Brain microvascular endothelial cell (primary cell): Measurements from ENCODE around the gene RIC8A.
"Not testable (repeated sequence)": the region's sequence is repeated elsewhere in the genome, so short reads cannot be mapped to it uniquely, and the experiment has no call there.

Experiments
- DNase-seq: peaks from one replicate; pipeline ENCODE4 v3.0.0-alpha.2; 2020
- H3K27ac ChIP-seq: fragments of 250-450 bp; sonication (Bioruptor Pico); 2 replicates; pipeline ENCODE4 v1.5.1; 2020; ENCODE audit warnings: mild to moderate bottlenecking, moderate library complexity
- H3K27me3 ChIP-seq: fragments of 250-450 bp; sonication (Bioruptor Pico); replicated peaks from 2 replicates; pipeline ENCODE4 v1.5.1; 2020; ENCODE audit warnings: mild to moderate bottlenecking
- H3K36me3 ChIP-seq: fragments of 250-450 bp; sonication (Bioruptor Pico); replicated peaks from 2 replicates; pipeline ENCODE4 v1.5.1; 2020; ENCODE audit warnings: mild to moderate bottlenecking
- H3K4me3 ChIP-seq: 2 replicates; pipeline ENCODE4 v1.5.1; 2011; ENCODE audit warnings: low read depth, mild to moderate bottlenecking, control low read depth, low read length, moderate library complexity
- in situ Hi-C: cut with HindIII; loops from 2 replicates; pipeline ENCODE4 v1.10.0; 2017; ENCODE audit warnings: low sequenced_read_pairs, low pct_ligation_motif_present
- TF ChIP-seq, protein P1 (sequence below): IDR thresholded peaks from 2 replicates; pipeline ENCODE4 v1.5.1; 2011; ENCODE audit warnings: low read depth, mild to moderate bottlenecking, moderate library complexity, low read length, control low read depth, inconsistent platforms; ENCODE audit errors: missing control alignments

The RIC8A gene

DNA sequence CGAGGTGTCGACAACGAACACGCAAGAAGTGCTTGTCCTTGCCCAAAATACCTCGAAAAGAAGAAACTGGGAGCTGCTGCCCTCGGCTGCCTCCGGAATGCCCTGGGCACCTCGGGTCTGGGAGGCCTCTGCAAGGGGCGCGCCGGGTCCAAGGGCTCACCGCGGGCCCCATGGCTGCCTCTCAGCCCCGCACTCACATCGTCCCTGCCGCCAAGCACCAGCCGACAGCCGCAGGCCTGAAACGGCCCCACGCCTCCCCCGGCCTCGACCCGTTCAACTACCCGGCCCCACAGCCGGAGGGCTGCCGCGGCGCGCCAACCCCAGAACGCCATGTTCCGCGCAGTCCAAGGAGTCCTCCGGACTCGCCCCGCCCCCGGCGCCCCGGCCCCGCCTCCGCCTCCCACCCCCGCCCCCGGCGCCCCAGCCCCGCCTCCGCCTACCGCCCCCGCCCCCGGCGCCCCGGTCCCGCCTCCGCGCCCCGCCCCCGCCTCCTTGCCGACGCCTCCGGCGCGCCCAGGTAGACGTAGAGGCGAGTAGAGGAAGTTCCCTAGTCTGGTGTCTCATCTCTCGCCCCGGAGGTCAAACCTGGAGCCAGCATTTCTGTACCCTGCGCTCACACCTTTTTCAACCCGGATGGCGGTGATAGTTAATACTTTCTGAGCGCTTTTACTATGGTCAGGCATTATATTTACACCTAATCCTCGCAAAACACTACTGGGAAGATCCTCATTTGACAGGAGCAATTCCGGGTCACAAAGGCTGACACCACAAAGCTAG lies 28.7 kb downstream of the RIC8A start, which contains the start of gene SIRT3:
SIRT3 (minus strand) TSS at position 346 of the 777 bp plus-strand sequence; CDS start at position 332, 14 bp downstream.
- in situ Hi-C loops = no loop called here
- no peaks in the 10 kb centered on the region for H3K27me3 ChIP-seq
- peak within 1 kb of the TSS; percentile 93 for H3K4me3 ChIP-seq
- TF ChIP-seq, protein P1, sequence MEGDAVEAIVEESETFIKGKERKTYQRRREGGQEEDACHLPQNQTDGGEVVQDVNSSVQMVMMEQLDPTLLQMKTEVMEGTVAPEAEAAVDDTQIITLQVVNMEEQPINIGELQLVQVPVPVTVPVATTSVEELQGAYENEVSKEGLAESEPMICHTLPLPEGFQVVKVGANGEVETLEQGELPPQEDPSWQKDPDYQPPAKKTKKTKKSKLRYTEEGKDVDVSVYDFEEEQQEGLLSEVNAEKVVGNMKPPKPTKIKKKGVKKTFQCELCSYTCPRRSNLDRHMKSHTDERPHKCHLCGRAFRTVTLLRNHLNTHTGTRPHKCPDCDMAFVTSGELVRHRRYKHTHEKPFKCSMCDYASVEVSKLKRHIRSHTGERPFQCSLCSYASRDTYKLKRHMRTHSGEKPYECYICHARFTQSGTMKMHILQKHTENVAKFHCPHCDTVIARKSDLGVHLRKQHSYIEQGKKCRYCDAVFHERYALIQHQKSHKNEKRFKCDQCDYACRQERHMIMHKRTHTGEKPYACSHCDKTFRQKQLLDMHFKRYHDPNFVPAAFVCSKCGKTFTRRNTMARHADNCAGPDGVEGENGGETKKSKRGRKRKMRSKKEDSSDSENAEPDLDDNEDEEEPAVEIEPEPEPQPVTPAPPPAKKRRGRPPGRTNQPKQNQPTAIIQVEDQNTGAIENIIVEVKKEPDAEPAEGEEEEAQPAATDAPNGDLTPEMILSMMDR = peak; percentile 6
- H3K27ac ChIP-seq = peak within 1 kb of the TSS; percentile 82
- DNase-seq = peak; percentile 60
- peaks cover 5% of the 10 kb centered on the region for H3K36me3 ChIP-seq

DNA sequence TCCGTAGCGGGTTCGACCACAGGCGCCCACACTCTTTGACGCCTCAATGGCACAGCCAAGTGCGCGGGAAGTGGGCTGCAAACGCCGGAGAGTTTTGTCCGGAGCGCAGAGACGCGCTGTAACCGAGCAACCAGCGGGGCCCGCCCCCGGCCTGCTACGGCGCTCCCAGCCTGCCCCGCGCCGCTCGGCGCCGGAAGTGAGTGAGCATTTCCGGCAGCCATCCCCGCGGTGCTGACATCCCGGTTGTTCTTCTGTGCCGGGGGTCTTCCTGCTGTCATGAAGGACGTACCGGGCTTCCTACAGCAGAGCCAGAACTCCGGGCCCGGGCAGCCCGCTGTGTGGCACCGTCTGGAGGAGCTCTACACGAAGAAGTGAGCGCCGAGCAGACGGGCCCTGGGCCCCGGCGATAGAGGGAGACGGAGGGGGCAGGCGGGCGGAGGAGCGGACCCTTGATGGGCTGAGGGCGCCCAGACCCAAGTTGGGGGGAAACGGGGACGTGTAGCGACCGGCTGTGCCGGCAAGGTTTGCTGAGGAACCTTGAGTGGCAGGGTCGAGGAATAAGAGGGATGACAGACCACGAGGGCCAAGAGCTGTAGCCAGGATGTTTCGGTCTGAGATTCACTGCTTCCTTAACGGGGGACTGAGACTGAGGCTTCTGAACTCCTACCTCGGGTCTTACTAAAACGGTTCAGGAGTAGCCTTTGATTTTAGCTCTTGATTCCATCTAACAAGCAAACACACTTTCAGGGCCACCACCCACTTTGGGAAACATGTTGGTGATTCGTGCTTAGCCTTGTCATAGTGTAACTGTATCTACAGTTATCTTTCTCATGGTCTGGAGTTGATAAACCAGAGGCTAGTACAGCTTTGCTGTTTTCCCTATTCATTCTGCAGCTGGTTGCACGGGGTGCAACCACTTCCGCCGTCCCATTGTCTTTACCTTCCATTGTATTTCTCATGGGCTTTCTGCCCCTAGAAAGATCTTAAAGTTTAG lies 29.6 kb downstream of the RIC8A start, which contains the start of gene PSMD13:
PSMD13 (plus strand) TSS at position 203 of the 994 bp plus-strand sequence; CDS start at position 277, 74 bp downstream.
- peak; percentile 83 for DNase-seq
- H3K36me3 ChIP-seq = peaks cover 7% of the 10 kb centered on the region
- in situ Hi-C loops = no loop called here
- H3K27me3 ChIP-seq = no peaks in the 10 kb centered on the region
- peak within 1 kb of the TSS; percentile 82 for H3K27ac ChIP-seq
- peak within 1 kb of the TSS; percentile 93 for H3K4me3 ChIP-seq
- TF ChIP-seq, protein P1 = no peak

DNA sequence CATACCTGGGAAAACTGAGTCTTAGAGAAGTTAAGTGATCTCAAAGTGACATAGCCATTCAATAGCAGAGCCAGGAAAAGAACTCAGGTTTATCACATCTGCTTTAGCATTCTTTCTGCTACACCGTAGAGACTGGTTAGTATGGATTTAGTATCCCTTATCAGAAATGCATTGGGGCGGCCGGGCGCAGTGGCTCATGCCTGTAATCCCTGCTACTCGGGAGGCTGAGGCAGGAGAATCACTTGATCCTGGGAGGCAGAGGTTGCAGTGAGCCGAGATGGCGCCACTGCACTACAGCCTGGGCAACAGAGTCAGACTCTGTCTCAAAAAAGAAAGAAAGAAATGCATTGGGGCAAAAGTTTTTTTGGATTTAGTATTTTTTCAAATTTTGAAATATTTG lies 30.8 kb downstream of the RIC8A start:
- H3K36me3 ChIP-seq = peaks cover 13% of the 10 kb centered on the region
- H3K27ac ChIP-seq, H3K4me3 ChIP-seq, H3K27me3 ChIP-seq, in situ Hi-C loops, DNase-seq: not testable (repeated sequence)

DNA sequence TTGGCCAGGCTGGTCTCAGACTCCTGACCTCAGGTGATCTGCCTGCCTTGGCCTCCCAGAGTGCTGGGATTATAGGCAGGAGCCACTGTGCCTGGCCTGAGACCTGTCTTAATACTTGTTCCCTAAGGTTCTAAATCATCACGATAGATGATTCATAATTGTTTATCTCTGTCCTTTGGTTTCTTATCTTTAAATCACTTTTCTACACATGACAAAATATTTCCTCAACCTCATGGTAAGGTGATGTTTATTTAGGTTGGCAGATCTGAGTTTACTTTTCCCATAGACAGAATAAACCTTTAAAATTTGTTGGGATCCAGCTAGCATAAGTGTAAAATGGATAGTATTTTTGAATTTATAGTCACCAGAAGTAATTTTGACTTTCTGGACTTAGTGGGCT lies 32.8 kb downstream of the RIC8A start:
- Histone ChIP-seq H3K36me3 (peaks cover 23% of the 10 kb centered on the region), H3K27me3 (no peaks in the 10 kb centered on the region), H3K4me3 (no peak overlapping the region), H3K27ac (no peak overlapping the region)
- in situ Hi-C loops = no loop called here
- TF ChIP-seq, protein P1 = no peak
- no peak for DNase-seq

DNA sequence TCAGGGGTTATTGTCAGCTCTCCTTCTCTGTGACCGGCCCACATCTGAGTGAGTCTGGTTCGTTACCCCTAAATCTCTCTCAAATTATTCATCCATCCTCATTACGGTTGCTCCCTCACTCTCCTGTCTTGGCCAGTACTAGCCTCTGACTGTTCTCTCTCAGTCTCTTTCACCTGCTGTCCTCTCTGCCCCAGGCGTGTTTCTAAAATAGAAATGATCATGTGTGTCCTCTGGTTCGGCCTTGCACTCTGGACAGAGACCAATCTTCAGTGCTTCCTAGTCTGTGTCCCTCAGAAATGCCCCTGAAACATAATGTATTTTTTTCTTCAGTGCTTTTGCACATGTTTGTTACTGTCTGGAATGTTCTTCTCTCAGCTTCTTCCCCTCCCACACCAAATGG lies 34.1 kb downstream of the RIC8A start:
- H3K27me3 ChIP-seq = no peaks in the 10 kb centered on the region
- peaks cover 32% of the 10 kb centered on the region for H3K36me3 ChIP-seq
- H3K4me3 ChIP-seq = no peak overlapping the region
- TF ChIP-seq, protein P1 = no peak
- no peak overlapping the region for H3K27ac ChIP-seq
- no peak for DNase-seq
- in situ Hi-C loops = no loop called here

DNA sequence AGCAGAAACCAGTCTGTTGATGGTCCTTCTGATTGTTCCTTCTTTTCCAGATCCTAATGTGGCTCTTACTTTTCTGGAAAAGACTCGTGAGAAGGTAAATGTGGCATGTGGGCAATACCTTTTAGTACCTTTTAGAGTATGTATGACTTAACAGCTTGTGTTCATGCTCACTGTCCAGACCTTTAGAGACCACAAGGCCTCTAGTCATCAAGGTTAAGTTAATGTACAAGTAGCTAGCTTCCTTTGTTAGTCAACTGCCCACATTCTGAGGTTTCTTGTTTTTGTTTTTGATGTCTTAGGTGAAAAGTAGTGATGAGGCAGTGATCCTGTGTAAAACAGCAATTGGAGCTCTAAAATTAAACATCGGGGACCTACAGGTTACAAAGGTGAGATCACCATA lies 36.9 kb downstream of the RIC8A start:
- Histone ChIP-seq H3K27me3 (no peaks in the 10 kb centered on the region), H3K36me3 (peaks cover 45% of the 10 kb centered on the region), H3K27ac (no peak overlapping the region), H3K4me3 (no peak overlapping the region)
- no peak for DNase-seq
- TF ChIP-seq, protein P1 = no peak
- in situ Hi-C loops = no loop called here
